HEK293T (cell line): ENCODE data around the gene RPL39.

ENCODE experiments used
- BHLHE40 ChIP-seq: fragments of 450-650 bp; IDR thresholded peaks from 2 replicates; pipeline ENCODE4 v1.6.1; 2016; ENCODE audit warnings: mild to moderate bottlenecking, moderate library complexity, borderline replicate concordance
- CTBP1 ChIP-seq: fragments of 450-650 bp; IDR thresholded peaks from 2 replicates; pipeline ENCODE4 v1.6.1; 2016; ENCODE audit warnings: borderline replicate concordance
- ELF4 ChIP-seq: fragments of 450-650 bp; IDR thresholded peaks from 2 replicates; pipeline ENCODE4 v1.6.1; 2017; ENCODE audit warnings: antibody characterized with exemption
- L3MBTL2 ChIP-seq: fragments of 450-650 bp; conservative IDR thresholded peaks from 2 replicates; pipeline ENCODE4 v1.6.1; 2016; ENCODE audit warnings: mild to moderate bottlenecking
- NFRKB ChIP-seq: fragments of 450-650 bp; IDR thresholded peaks from 2 replicates; pipeline ENCODE4 v1.6.1; 2016; ENCODE audit warnings: mild to moderate bottlenecking, moderate library complexity
- SUZ12 ChIP-seq: fragments of 450-650 bp; IDR thresholded peaks from 2 replicates; pipeline ENCODE4 v1.6.1; 2016; ENCODE audit warnings: mild to moderate bottlenecking

DNA sequence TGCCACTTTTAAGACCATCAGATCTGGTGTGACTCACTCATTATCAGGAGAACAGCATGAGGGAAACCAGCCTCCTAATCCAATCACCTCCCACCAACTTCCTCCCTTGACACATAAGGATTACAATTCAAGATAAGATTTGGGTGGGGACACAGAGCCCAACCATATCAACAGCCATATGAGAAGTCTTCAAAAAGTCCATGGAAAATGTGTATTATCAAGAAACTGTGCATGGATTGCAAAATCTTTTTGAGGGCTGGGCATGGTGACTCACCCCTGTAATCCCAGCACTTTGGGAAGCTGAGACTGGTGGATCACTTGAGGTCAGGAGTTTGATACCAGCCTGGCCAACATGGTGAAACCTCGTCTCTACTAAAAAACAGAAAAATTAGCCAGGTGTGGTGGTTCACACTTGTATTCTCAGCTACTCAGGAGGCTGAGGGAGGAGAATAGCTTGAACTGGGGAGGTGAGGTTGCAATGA, 17.8 kb upstream of the RPL39 start:
- TF ChIP-seq CTBP1 (no peak), ELF4 (no peak), L3MBTL2 (no peak), BHLHE40 (no peak), SUZ12 (no peak), NFRKB (no peak)
